ENCODE results near the gene TNS4.

GRCh38 chr17:40490289-40490853 is 11.1 kb downstream of the TNS4 start:
- TF ChIP-seq POLR2A (IDR thresholded peaks at IDR 0.05; ENCODE audit: borderline replicate concordance, extremely low read depth, insufficient read depth, insufficient read length) (no peak), CTCF (IDR thresholded peaks at IDR 0.05 in 2 of 3, conservative IDR thresholded peaks at IDR 0.05 in 1 of 3; ENCODE audit: borderline replicate concordance in 1 of 3, insufficient read depth in 1 of 3, low read depth in 2 of 3, low read length in 2 of 3) (no peak), POLR2AphosphoS5 (IDR thresholded peaks at IDR 0.05; ENCODE audit: low read depth, low read length) (no peak), EGR1 (IDR thresholded peaks at IDR 0.05; ENCODE audit: low read depth) (no peak), REST (IDR thresholded peaks at IDR 0.05; ENCODE audit: low read depth) (no peak), EZH2 (IDR thresholded peaks at IDR 0.05) (no peak), SP1 (IDR thresholded peaks at IDR 0.05; ENCODE audit: low read depth) (no peak)
